SK-N-SH (cell line): Measurements from ENCODE around the gene CLIC3.

ENCODE experiments used
- EP300 ChIP-seq, 2 experiments: IDR thresholded peaks; 2 replicates each; pipeline versions ENCODE4 v1.4.0 to v1.6.1; 2012; ENCODE audit warnings: borderline replicate concordance in 1 of 2, low read depth in 1 of 2, low read length in 1 of 2
- EZH2phosphoT487 ChIP-seq: fragments of 200-600 bp; sonication (generic); IDR thresholded peaks from 2 replicates; pipeline ENCODE4 v1.6.1; 2017; ENCODE audit warnings: low read depth, mixed run types, mild to moderate bottlenecking, antibody characterized with exemption, moderate library complexity, borderline replicate concordance
- JUND ChIP-seq: IDR thresholded peaks from 2 replicates; pipeline ENCODE4 v1.4.0; 2012
- POLR2AphosphoS5 ChIP-seq: IDR thresholded peaks from 2 replicates; pipeline ENCODE4 v1.6.1; 2012; ENCODE audit warnings: low read depth, low read length
- RAD21 ChIP-seq: IDR thresholded peaks from 2 replicates; pipeline ENCODE4 v1.6.1; 2012; ENCODE audit warnings: mild to moderate bottlenecking, low read length
- TF ChIP-seq, protein P1 (sequence below): IDR thresholded peaks from 2 replicates; pipeline ENCODE4 v1.4.0; 2012; ENCODE audit warnings: low read depth
- TF ChIP-seq, protein P2 (sequence below): fragments of 200-600 bp; sonication (generic); IDR thresholded peaks from 2 replicates; pipeline ENCODE4 v1.6.1; 2017; ENCODE audit warnings: antibody characterized with exemption, mild to moderate bottlenecking, moderate library complexity
- TF ChIP-seq, protein P3 (sequence below): fragments of 150-350 bp; IDR thresholded peaks from 2 replicates; pipeline ENCODE4 v1.6.1; 2017; ENCODE audit warnings: antibody characterized with exemption, low read length, low read depth, borderline replicate concordance

DNA sequence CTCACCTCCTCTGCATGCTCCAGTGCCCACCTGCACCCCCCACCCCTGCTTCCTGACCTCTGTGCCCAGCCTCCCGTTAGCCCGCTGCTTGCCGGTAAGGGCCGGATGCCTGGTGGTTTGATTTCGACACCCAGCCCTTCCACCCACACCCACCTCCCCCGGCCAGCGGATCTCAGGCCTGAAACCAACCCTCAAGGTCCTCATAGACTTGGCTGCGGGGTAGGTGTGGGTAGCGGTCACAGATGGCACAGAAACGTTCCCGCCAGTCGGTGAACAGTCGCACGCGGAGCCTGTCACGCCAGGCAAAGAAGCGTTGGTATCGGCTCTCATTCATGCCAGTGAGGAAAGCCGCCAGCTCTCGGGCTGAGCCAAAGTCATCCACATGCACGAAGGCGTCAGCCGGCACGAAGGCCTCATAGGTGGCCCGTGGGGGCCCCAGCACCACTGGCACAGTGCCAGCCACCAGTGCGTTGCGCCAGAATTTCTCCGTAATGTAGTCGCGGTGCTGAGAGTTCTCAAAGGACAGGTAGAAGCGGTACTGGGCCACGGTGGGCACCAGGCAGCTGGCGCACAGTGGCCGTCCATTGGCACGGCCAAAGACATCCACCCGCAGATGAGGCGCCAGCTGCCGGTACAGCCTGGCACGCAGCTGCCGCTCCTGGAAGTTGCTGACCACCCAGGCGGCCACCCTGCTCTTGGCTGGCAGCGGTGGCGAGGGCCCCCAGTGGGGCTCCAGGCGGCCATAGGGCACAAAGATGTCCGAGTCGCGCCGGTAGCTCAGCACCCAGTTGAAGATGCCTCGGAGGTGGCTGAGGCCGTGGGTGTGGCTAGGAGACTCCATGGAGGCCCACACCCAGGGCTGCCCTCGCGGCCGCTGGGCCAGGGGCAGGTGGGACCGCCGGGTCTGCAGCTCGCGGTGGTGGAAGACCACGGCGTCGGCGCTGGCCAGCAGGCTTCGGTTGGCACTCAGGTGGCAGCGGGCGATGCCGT is 34.5 kb upstream of the CLIC3 start:
- TF ChIP-seq, protein P1, sequence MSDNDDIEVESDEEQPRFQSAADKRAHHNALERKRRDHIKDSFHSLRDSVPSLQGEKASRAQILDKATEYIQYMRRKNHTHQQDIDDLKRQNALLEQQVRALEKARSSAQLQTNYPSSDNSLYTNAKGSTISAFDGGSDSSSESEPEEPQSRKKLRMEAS = no peak
- TF ChIP-seq JUND (no peak), RAD21 (no peak), POLR2AphosphoS5 (no peak), EP300 (IDR thresholded peaks at IDR 0.05; ENCODE audit: borderline replicate concordance in 1 of 2, low read depth in 1 of 2, low read length in 1 of 2) (no peak), EZH2phosphoT487 (no peak)
- TF ChIP-seq, protein P2, sequence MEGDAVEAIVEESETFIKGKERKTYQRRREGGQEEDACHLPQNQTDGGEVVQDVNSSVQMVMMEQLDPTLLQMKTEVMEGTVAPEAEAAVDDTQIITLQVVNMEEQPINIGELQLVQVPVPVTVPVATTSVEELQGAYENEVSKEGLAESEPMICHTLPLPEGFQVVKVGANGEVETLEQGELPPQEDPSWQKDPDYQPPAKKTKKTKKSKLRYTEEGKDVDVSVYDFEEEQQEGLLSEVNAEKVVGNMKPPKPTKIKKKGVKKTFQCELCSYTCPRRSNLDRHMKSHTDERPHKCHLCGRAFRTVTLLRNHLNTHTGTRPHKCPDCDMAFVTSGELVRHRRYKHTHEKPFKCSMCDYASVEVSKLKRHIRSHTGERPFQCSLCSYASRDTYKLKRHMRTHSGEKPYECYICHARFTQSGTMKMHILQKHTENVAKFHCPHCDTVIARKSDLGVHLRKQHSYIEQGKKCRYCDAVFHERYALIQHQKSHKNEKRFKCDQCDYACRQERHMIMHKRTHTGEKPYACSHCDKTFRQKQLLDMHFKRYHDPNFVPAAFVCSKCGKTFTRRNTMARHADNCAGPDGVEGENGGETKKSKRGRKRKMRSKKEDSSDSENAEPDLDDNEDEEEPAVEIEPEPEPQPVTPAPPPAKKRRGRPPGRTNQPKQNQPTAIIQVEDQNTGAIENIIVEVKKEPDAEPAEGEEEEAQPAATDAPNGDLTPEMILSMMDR = no peak
- TF ChIP-seq, protein P3, sequence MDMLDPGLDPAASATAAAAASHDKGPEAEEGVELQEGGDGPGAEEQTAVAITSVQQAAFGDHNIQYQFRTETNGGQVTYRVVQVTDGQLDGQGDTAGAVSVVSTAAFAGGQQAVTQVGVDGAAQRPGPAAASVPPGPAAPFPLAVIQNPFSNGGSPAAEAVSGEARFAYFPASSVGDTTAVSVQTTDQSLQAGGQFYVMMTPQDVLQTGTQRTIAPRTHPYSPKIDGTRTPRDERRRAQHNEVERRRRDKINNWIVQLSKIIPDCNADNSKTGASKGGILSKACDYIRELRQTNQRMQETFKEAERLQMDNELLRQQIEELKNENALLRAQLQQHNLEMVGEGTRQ = no peak
